HPDE6-E6E7 (cell line): ENCODE data around the gene RACK1.

ENCODE experiments used
- DNase-seq: peaks from one replicate; pipeline ENCODE4 v3.0.0; 2011; ENCODE audit warnings: missing footprints; ENCODE audit errors: extremely low spot score

Gene RACK1

DNA sequence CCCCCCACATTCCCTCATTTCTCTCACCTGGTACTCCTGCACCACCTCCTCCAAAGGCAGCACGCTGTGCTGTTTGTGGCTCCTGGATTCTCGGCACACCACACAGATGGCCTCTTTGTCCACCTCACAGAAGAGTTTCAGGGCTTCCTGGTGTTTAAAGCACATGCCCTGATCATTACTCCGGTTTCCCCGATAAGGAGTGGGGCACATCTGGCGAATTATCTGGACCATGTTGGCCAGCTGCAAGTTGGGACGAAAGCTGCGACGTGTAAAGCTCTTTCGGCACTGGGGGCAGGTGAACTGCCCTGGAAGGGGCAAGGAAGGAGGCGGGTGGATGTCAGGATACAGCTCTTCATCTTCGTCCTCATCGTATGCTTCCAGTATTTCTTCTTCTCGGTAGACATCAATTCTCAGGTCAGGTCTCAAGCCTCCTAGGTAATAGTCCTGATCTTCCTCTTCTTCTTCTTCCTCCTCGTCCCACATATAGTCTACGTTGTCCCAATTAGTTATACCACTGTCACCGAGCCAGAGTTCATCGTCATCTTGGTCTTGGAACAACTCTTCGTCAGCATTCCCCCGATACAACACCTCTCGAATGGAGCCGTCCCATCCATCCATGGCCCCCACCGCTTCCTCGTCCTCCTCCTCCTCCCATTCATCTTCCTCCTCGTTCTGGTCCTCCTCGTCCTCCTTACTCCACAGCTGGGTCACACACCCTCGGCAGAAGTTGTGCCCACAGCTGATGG lies 16.4 kb upstream of the RACK1 start:
- no peak for DNase-seq

DNA sequence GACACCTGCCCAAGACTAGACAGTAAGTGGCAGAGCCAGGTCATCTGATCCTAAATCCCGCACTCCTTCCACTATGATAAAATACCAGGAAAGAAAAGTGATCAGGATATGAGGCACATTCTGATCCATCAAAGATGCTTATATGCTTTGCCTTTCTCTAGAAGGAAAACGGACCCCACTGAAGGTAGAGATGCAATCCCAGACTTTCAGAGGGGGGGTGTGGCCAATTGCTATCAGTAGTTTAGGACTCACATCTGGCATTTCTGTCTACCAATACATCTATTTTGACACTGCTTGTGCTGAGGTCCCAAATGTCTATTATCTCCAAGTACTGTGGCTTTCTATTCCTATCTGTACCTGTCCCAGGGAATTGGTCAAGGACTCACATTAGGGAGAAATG lies 15.6 kb upstream of the RACK1 start:
- DNase-seq: no peak

- no peak for DNase-seq
These were observed 14.9 kb upstream of the RACK1 start for GRCh38 chr5:181258576-181258975.

DNA sequence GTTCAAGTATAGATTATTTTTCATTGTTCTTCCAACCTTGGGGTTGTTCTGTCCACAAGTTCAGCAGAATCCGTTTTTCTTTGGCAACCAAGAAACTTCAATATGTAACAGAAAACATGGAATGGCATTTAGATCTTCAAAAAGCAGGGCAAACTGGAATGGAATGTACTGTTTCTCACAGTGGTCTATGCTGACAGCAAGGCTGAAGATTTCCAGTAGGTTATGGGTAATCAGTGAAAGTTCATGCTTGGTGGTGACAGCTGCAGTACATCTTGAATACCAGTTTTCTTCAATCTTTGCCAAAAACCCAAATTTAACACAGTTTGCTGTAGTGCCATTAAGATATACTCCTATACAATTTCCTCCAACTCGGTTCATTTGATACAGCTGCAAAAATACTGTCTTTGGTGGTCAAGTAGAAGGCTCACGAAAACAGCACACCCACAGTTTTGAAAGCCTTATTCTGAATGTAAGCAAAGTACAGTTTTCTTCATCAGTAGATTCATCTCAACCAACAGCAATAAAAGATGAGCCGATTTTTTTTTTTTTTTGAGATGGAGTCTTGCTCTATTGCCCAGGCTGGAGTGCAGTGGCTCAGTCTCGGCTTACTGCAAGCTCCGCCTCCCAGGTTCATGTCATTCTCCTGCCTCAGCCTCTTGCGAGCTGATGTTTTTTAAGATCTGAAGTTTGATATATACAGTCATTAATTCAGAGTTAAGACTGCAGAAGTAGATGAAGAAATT lies 12.3 kb upstream of the RACK1 start:
- DNase-seq: no peak

DNA sequence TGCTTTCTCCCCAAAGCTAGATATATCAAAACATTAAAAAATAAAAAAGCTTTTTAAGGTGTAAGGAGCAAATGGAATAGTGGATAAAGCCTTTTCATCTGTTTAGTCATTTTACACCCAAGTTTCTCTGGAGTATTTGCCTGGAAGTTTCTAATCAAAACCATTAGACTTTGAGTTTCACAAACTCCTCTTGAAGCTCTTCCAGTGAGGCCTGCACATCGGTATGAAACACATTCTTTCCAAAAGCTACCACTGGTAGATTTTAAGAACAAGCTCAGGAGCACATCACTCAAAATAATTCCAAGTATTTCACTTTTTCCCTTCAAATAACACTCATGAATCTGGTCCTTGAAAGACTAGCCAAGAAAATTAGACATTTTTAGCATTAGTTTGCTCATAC lies 11.6 kb upstream of the RACK1 start:
- no peak for DNase-seq

DNA sequence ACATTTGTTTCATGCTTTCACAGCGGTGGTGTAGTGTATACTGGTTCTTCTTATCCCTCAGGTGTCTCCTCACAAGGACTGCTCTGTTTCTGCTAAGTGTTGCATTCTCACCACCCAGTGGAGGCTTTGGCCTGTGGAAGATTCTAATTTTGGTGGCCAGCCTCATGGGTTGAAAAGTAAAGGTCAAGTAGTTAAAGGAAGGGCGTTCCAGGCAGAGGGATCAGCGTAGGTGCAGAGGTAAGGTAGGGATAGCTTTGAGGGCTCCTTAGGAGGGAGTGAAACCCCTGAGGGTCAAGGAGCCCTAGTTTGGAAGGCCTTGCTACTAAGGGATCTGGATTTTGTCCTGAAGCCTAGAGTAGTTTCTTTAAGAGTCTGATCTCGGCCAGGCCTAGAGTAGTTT lies 4.6 kb upstream of the RACK1 start:
- DNase-seq: no peak

- peak; percentile 86 for DNase-seq
These were observed 2.8 kb upstream of the RACK1 start for GRCh38 chr5:181246276-181247049.

DNA sequence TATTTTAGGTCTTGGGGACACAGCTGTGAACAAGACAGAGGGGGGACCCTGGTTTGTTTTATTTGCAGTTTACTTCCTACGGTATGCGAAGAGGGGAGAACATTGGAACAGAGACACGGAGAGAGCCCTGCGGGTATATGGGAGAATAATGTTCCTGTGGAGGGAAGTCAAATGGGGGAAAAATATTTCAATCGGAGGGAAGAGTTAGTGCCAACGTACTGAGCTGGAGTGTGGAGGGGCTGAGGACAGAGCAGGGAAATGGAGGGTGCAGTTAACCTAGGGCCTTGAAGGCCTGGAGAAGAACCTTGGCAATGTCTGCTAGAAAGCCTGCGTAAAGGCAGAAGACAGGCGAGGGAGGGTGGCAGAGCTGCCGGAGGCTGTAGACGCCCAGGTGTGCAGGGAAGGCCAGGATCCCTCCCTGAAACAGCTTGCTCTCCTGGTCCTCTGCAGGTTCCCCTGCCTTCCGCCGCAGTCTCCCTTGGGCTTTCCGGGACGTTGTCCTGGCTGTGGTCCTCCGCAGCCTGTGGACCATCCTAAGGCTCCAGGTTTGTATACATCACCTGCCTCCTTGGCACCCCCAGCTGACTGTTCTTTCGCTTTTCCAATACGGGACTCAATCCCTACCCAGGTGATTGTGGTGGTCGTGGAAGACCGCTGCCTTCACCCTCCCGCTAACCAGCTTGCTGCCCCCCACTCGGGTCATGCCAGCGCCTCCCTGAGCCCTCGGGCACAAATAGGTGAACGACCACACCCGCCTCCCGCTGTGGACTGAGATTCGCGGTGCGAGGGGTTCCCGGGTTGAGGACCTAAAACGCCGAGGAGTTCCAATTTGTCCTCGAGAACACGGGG lies 1.9 kb upstream of the RACK1 start:
- DNase-seq: no peak

DNA sequence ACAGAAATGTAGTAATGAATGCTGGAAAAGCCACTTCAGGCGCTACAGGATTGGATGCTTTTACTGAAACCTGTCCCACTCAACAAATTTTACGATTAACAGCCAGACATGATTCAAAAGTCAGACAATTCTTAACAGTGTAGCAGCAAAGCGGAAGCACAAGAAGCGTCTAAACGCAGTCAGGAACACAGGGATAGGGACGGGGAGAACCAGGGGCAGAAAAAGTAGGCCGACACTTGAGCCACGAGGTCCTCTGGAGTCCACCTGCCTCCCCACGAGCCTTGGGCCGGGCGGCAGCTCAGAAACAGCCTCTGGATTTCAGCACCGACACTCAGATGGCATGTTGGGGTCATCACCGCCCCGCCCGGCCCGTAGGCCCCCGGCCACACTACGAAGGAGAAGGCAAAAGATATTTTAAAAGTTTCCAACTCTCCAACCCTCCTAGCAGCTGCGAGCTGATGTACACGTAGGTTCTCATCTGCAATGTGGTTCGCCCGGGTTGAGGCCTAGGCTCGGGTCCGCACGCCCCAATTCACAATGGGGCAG lies 615 bp downstream of the RACK1 start:
- DNase-seq: no peak

GRCh38 chr5:181242031-181242451 lies 1.7 kb downstream of the RACK1 start:
- DNase-seq: no peak

- peak; percentile 68 for DNase-seq
These were observed 2.2 kb downstream of the RACK1 start for GRCh38 chr5:181241393-181241975.

- no peak for DNase-seq
These were observed 4.5 kb downstream of the RACK1 start for GRCh38 chr5:181239062-181239663.

- no peak for DNase-seq
These were observed 5.8 kb downstream of the RACK1 start for GRCh38 chr5:181237729-181238385.

- DNase-seq: no peak
These were observed 6.6 kb downstream of the RACK1 start for GRCh38 chr5:181236954-181237641.

DNA sequence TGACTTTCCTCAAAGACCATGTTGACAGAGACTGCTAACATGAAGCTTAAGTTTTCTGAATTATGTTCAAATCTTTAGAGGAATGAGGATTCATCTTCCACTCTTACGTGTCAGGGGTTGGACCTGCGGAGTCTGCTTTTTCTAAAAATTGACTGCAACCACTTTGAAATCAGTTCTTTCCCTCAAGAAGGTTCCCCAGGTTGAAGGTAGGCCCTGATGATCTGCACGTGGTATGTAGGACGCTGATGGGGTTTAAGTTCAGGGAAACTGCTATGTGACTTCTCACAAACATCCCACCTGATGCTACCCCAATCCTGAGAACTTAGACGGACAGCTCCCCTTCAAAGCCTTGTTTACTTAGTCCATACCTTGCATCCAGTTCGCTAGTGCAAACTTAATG lies 7.2 kb downstream of the RACK1 start:
- DNase-seq: no peak

DNA sequence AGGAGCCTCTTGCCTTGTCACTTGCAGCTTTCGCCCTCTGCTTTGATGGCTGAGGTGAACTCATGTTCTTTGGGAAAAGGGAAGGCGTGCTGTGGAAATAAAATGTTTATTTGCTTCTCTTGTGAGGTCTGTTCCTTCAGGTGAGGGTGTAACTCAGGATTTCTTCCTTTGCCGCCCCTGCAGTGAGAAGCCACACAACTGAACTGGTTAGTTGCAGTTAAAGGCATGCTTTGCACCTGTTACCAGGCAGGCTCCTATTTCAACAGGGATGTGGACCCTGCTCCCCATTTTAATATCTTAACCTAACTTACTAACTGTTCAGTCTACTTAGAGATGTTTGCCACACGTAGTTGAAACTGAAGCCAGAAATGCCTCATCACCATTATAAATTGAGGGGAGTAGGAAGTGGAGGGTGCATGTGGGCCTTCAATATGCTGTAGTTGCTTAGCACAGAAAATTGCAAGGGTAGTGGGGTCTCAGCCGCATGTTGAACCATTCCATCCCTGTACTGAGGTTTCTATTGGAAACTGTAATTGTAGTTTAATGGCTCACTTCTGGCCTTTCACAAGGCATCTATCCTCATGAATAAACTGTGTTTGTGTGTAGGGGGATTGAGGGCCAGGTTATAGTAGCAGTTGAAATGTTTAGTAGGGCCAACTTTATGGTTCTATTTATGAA lies 7.9 kb downstream of the RACK1 start:
- no peak for DNase-seq

DNA sequence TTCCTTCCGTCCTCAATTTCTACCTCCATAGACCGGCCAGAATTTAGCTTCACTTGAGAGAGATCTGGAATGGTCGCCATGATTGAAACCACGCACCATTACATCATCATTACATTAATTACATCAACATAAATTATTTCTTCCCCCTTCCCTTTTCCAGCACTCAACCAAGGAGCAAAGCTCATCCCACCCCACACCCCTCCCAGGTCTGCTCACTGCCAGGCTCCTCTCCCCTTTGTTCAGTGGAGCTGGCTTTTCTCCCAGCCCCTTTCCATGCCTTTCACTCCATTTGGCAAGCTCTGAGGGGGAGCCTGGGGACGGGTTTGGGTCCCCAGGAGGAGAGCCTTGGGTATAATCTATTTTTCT lies 8.4 kb downstream of the RACK1 start:
- DNase-seq: no peak

- DNase-seq: no peak
These were observed 9.0 kb downstream of the RACK1 start for GRCh38 chr5:181234455-181235306.
